Keratinocyte (primary cell): ENCODE data around the gene ANKS1A.

Experiments
- CTCF ChIP-seq, 3 experiments: IDR thresholded peaks in 1 of 3; conservative IDR thresholded peaks in 1 of 3; optimal IDR thresholded peaks in 1 of 3; 2 replicates in 2 of 3; 3 replicates in 1 of 3; pipeline versions ENCODE3 to v1.5.1; 2011; ENCODE audit warnings: low read length in 3 of 3, mild to moderate bottlenecking in 3 of 3, moderate library complexity in 2 of 3, control low read depth in 1 of 3, inconsistent platforms in 1 of 3; ENCODE audit not compliant: insufficient read depth in 2 of 3; ENCODE audit errors: extremely low read depth in 1 of 3
- EZH2 ChIP-seq: IDR thresholded peaks from one replicate; pipeline ENCODE4 v1.6.1; 2012; ENCODE audit warnings: inconsistent platforms, mild to moderate bottlenecking, low read length, moderate library complexity

GRCh38 chr6:34967461-34967860, 78.4 kb downstream of the ANKS1A start:
- no peak for TF ChIP-seq CTCF (optimal IDR thresholded peaks at IDR 0.05 in 1 of 3, IDR thresholded peaks at IDR 0.05 in 1 of 3, conservative IDR thresholded peaks at IDR 0.05 in 1 of 3; ENCODE audit: extremely low read depth in 1 of 3, insufficient read depth in 2 of 3, low read length in 3 of 3)
- no peak for TF ChIP-seq EZH2
